Progenitor cell of endocrine pancreas (in vitro differentiated cells): Measurements from ENCODE around the gene AHR. TPM values are rescaled to one million over a fixed set of nuclear protein-coding genes. Genes with fewer than 3 reads are reported as not detected.

Source experiments
- DNase-seq: peaks from one replicate; pipeline ENCODE4 v3.0.0; 2021; ENCODE audit warnings: low spot score; ENCODE audit not compliant: unreplicated experiment
- H3K27ac Mint-ChIP-seq: 2 replicates; pipeline ENCODE4 v1.8.0; 2021; ENCODE audit warnings: mild to moderate bottlenecking, moderate library complexity, mixed read lengths
- H3K27me3 Mint-ChIP-seq: 2 replicates; pipeline ENCODE4 v1.8.0; 2021; ENCODE audit warnings: mixed read lengths
- H3K36me3 Mint-ChIP-seq: 2 replicates; pipeline ENCODE4 v1.8.0; 2022; ENCODE audit warnings: mixed read lengths; ENCODE audit not compliant: insufficient read depth
- H3K4me1 Mint-ChIP-seq: 2 replicates; pipeline ENCODE4 v1.8.0; 2021; ENCODE audit warnings: low read depth, mixed read lengths
- H3K4me3 Mint-ChIP-seq: 2 replicates; pipeline ENCODE4 v1.8.0; 2021; ENCODE audit warnings: low read depth, mild to moderate bottlenecking, moderate library complexity, mixed read lengths
- H3K9me3 Mint-ChIP-seq: 2 replicates; pipeline ENCODE4 v1.8.0; 2021; ENCODE audit warnings: low read depth, mixed read lengths
- total RNA-seq: library from RNA; stranded (reverse); gene quantifications from 2 replicates; pipeline ENCODE4 v1.2.1, GENCODE V29; 2021
- TF ChIP-seq, protein P1 (sequence below): fragments of 200-600 bp; sonication (generic); IDR thresholded peaks from one replicate; pipeline ENCODE4 v1.5.0; 2021; ENCODE audit warnings: antibody characterized with exemption, mild to moderate bottlenecking; ENCODE audit not compliant: unreplicated experiment

AHR gene
- total RNA-seq, 1 donor from 2014 or later, result 15.1 TPM

DNA sequence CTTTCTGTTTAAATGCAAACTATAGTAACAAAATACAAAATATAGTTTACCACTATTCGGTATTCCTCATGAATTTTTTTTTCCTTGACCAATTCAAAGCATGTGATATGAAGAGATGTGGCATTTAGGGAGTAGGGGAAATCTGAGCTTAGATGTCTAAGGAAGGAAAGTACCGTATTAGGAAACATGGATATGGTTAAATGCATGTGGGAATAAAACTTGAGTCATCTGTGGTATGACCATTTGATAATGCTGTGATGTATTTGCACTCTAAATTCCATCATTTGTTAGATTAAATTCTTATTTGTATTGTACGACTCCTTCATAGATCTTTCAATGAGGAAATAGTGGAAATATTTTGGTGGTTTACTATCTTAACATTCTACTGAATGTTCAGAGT lies 19.7 kb downstream of the AHR start:
- TF ChIP-seq, protein P1, sequence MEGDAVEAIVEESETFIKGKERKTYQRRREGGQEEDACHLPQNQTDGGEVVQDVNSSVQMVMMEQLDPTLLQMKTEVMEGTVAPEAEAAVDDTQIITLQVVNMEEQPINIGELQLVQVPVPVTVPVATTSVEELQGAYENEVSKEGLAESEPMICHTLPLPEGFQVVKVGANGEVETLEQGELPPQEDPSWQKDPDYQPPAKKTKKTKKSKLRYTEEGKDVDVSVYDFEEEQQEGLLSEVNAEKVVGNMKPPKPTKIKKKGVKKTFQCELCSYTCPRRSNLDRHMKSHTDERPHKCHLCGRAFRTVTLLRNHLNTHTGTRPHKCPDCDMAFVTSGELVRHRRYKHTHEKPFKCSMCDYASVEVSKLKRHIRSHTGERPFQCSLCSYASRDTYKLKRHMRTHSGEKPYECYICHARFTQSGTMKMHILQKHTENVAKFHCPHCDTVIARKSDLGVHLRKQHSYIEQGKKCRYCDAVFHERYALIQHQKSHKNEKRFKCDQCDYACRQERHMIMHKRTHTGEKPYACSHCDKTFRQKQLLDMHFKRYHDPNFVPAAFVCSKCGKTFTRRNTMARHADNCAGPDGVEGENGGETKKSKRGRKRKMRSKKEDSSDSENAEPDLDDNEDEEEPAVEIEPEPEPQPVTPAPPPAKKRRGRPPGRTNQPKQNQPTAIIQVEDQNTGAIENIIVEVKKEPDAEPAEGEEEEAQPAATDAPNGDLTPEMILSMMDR, result no peak
- Mint-ChIP-seq H3K4me1 (peaks cover 29% of the 10 kb centered on the region), H3K27me3 (no peaks in the 10 kb centered on the region), H3K27ac (no peak overlapping the region), H3K4me3 (no peak overlapping the region), H3K9me3 (no peaks in the 10 kb centered on the region), H3K36me3 (peaks cover 7% of the 10 kb centered on the region)
- DNase-seq, result no peak

DNA sequence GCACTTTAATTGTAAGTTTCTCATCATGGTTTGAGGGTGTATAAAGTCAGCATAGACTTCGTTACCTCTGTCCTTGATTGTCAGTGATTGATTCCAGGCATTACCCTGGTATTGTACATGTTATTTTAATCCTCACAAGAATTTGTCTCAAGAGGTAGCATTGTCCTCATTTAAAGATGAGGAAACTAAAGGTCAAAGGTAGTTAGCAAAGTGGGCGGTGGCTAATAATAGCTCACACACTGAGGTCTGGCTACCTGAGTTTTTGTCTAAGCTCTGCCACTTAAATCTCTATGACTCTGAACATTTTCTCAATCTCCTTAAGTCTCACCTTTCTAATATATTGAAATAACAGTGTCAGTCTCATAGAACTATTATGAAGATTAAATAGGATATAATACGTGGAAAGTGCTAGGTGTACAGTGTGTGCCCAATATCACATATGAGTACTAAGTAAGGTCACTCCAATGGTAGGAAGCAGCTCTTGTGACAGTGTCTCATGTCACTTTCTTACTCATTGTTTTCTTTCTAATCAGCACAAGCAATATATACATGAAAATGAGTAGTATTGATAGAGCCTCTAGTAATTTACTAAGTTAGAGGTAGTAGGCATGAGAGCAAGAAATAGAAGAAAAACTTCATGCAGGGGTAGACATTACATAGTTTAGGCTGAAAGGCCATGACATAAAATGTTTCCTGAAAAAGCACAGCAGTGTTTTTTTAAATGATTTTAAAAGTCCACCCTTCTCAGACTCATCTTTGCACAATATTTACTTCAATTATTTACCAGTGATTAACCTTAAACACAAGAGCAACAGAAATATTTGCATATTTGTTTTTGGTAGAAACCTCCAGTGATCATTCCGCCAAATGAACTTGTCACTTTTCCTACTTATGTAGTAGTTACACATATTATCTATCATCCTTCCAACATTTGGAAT lies 21.0 kb downstream of the AHR start:
- Mint-ChIP-seq H3K27ac (peak overlapping the region; percentile 69), H3K4me3 (no peak overlapping the region), H3K4me1 (peaks cover 29% of the 10 kb centered on the region), H3K36me3 (peaks cover 7% of the 10 kb centered on the region), H3K27me3 (no peaks in the 10 kb centered on the region), H3K9me3 (no peaks in the 10 kb centered on the region)
- no peak for DNase-seq
- TF ChIP-seq, protein P1, result no peak

DNA sequence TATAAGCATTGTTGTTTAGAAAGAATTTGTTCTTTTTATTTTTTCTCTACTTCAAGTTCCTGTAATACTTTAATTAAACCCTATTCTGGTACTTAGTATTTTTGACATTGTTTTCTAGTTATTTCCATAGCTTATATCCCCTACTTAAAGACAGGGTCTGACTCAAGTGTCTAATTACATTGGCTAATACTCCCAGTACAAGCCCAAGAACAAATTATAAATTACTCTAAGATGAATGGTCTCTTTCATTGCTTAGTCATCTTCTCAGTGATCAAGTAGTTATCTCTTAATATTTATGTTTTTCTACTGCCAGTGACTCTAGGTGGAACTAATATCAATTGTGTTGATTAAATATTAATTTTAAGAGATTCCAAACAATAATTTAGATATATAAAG lies 21.6 kb downstream of the AHR start:
- Mint-ChIP-seq H3K9me3 (no peaks in the 10 kb centered on the region), H3K4me3 (no peak overlapping the region), H3K27me3 (no peaks in the 10 kb centered on the region), H3K27ac (peak overlapping the region; percentile 69), H3K36me3 (peaks cover 7% of the 10 kb centered on the region), H3K4me1 (peaks cover 29% of the 10 kb centered on the region)
- no peak for DNase-seq
- TF ChIP-seq, protein P1, result no peak

DNA sequence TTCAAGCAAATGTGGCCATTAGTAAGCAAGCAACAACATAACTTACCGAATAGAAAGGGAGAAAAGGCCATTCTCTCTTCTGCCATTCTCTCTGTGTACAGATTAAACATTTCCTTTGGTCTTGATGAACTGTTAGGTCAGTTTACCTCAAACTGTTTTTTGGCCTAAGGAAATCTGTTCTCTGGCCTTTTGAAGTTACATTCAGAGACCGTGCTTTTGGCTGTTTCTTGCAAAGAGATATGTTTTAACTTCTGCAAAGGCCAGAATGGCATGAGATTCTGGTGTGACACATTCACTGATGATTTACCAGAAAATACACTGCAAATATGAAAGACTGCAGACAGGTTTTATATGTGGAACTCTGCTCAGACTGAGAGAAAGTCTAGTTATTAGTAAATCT lies 22.2 kb downstream of the AHR start:
- H3K36me3 Mint-ChIP-seq, result peaks cover 7% of the 10 kb centered on the region
- TF ChIP-seq, protein P1, result no peak

DNA sequence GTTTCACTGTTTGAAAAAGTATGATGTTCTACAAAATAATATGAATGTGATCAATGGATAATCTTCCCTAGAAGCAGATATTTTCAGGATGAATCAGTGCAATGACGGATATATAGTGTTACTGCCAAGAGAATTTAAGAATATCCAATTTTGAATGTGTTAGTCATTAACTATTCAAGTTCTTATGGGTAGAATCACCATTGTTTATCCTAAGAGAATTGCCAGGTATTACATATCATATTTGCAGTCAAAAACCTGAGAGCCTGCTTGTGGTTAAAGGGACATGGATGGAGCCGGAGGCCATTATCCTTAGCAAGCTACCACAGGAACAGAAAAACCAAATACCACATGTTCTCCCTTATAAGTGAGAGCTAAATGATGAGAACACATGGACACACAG lies 26.9 kb downstream of the AHR start:
- Mint-ChIP-seq H3K4me1 (peaks cover 11% of the 10 kb centered on the region), H3K27me3 (no peaks in the 10 kb centered on the region), H3K36me3 (peaks cover 5% of the 10 kb centered on the region), H3K27ac (no peak overlapping the region), H3K4me3 (no peak overlapping the region), H3K9me3 (no peaks in the 10 kb centered on the region)
- no peak for DNase-seq
- TF ChIP-seq, protein P1, result no peak

More for the DNA sequence above, 22.2 kb downstream of the AHR start:
- Mint-ChIP-seq H3K27ac (no peak overlapping the region), H3K9me3 (no peaks in the 10 kb centered on the region), H3K4me3 (no peak overlapping the region), H3K27me3 (no peaks in the 10 kb centered on the region), H3K4me1 (peaks cover 29% of the 10 kb centered on the region)
- DNase-seq, result no peak
